ENCODE measurements around the gene ZNF521. TPM values are rescaled to one million over a fixed set of nuclear protein-coding genes. Genes with fewer than 3 reads are reported as not detected.
A peak's percentile ranks its signal among the peaks of the same experiment; 100 is the strongest.

The ZNF521 gene
- total and polyA plus RNA-seq, 10 donors, result 2.9 to 136 (median 71.8) TPM

DNA sequence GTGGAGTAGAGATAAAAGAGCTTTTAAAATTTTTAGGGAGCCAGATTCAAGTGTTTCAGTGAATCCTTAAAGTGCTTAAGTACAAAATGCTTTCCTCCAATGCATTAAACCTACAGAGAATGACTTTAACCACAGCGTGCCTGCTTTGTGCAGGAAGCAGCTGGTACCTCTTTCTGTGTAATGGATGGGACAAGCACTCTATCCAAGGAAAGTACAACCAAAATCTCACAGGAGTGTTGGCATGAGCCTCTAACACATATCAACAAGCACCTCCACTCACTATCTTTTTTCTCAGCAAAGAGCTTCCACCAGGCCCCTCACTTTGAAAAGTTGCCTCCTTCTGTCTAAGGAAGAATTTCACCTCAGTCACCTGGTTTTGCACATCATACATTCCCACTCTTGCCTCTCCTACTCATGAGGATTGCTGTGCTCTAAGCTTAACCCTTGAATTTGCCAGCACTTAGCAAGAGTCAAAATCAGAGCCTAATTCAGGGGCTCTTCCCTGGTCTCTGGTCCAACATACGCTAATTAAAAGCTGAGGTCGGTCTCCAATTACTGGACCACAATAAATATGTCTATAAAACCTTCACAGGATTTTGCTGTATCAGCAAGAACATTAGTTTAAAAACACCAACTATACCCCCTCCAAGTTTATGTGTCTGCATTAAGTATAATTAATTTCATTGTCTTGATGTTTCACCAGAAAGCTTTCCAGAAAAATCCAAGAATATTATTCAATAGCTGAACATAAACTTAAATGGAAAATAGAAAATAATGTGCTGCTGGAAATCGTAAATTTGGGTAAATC is 68.9 kb downstream of the ZNF521 start:
- WGBS, 5 donors, result 63 to 70% (median 69%) methylated on average over 4 of the region's 4 CpGs
- no peak for DNase-seq
- Histone ChIP-seq H3K9me3 (no peaks in the 10 kb centered on the region), H3K4me1 (peaks cover 0 to 32% (median 21%) of the 10 kb centered on the region in 6 donors), H3K4me3 (no peak overlapping the region), H3K27ac (no peak overlapping the region), H3K27me3 (replicated peaks in 1 of 7) (peaks cover 0 to 8% (median 0%) of the 10 kb centered on the region in 7 donors), H3K36me3 (no peaks in the 10 kb centered on the region)
- TF ChIP-seq, protein P1, sequence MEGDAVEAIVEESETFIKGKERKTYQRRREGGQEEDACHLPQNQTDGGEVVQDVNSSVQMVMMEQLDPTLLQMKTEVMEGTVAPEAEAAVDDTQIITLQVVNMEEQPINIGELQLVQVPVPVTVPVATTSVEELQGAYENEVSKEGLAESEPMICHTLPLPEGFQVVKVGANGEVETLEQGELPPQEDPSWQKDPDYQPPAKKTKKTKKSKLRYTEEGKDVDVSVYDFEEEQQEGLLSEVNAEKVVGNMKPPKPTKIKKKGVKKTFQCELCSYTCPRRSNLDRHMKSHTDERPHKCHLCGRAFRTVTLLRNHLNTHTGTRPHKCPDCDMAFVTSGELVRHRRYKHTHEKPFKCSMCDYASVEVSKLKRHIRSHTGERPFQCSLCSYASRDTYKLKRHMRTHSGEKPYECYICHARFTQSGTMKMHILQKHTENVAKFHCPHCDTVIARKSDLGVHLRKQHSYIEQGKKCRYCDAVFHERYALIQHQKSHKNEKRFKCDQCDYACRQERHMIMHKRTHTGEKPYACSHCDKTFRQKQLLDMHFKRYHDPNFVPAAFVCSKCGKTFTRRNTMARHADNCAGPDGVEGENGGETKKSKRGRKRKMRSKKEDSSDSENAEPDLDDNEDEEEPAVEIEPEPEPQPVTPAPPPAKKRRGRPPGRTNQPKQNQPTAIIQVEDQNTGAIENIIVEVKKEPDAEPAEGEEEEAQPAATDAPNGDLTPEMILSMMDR (IDR thresholded peaks at IDR 0.05 in 8 of 11, conservative IDR thresholded peaks at IDR 0.05 in 3 of 11), result no peak
- TF ChIP-seq POLR2AphosphoS5 (IDR thresholded peaks at IDR 0.05), result no peak
- TF ChIP-seq POLR2A (IDR thresholded peaks at IDR 0.05), result no peak
- intact Hi-C loops (cut with DNase I; ENCODE audit: low total_unique reads), result no loop called here

- Histone ChIP-seq H3K36me3 (no peaks in the 10 kb centered on the region), H3K27me3 (replicated peaks in 1 of 7) (peaks cover 0 to 8% (median 0%) of the 10 kb centered on the region in 7 donors), H3K4me3 (no peak overlapping the region), H3K4me1 (peaks cover 0 to 32% (median 21%) of the 10 kb centered on the region in 6 donors), H3K9me3 (no peaks in the 10 kb centered on the region), H3K27ac (peak overlapping the region in 2 of 8 donors; percentile 14 to 48)
- TF ChIP-seq, protein P1 (IDR thresholded peaks at IDR 0.05 in 8 of 11, conservative IDR thresholded peaks at IDR 0.05 in 3 of 11), result no peak
- peak in 1 of 3 donors; percentile 32 for TF ChIP-seq POLR2AphosphoS5 (IDR thresholded peaks at IDR 0.05)
- TF ChIP-seq POLR2A (IDR thresholded peaks at IDR 0.05), result no peak
- WGBS, 5 donors, result 14 to 30% (median 14%) methylated on average over 8 of the region's 8 CpGs
- no peak for DNase-seq
- intact Hi-C loops (cut with DNase I; ENCODE audit: low total_unique reads), result no loop called here
Measured at GRCh38 chr18:25282282-25282681, 69.7 kb downstream of the ZNF521 start.

DNA sequence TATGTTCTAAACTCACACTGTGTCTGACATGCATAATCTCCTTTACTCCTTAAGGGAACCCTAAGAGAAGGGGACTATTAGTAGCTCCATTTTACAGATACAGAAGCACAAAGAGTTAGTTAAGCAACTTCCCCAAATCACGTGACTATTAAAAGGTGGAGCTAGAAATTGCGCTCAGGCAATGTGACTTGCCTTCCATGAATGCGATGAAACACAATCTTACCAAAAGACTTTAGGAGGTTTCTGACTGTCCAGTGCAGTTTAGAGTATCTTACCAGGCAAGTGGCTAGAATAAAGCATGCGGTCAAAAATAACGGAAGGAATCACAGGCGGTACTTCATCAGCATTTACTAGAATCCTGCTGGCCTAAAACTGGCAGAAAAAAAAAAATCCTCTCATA is 70.4 kb downstream of the ZNF521 start:
- Histone ChIP-seq H3K4me3 (no peak overlapping the region), H3K27ac (peak overlapping the region in 1 of 8 donors; percentile 14), H3K36me3 (no peaks in the 10 kb centered on the region), H3K27me3 (replicated peaks in 1 of 7) (peaks cover 0 to 8% (median 0%) of the 10 kb centered on the region in 7 donors), H3K4me1 (peaks cover 0 to 31% (median 21%) of the 10 kb centered on the region in 6 donors), H3K9me3 (no peaks in the 10 kb centered on the region)
- no peak for DNase-seq
- TF ChIP-seq POLR2A (IDR thresholded peaks at IDR 0.05) (no peak), POLR2AphosphoS5 (IDR thresholded peaks at IDR 0.05) (no peak)
- TF ChIP-seq, protein P1 (IDR thresholded peaks at IDR 0.05 in 8 of 11, conservative IDR thresholded peaks at IDR 0.05 in 3 of 11), result no peak
- intact Hi-C loops (cut with DNase I; ENCODE audit: low total_unique reads), result no loop called here
- WGBS, 5 donors, result 55 to 68% (median 65%) methylated on average over 6 of the region's 6 CpGs

GRCh38 chr18:25279961-25280360 is 72.0 kb downstream of the ZNF521 start:
- Histone ChIP-seq H3K27ac (no peak overlapping the region), H3K36me3 (no peaks in the 10 kb centered on the region), H3K4me3 (no peak overlapping the region), H3K4me1 (peaks cover 0 to 28% (median 20%) of the 10 kb centered on the region in 6 donors), H3K9me3 (no peaks in the 10 kb centered on the region), H3K27me3 (replicated peaks in 1 of 7) (peaks cover 0 to 8% (median 0%) of the 10 kb centered on the region in 7 donors)
- intact Hi-C loops (cut with DNase I; ENCODE audit: low total_unique reads), result no loop called here
- 46 to 60% (median 54%) methylated on average over 6 of the region's 6 CpGs for WGBS, 5 donors
- TF ChIP-seq POLR2A (IDR thresholded peaks at IDR 0.05) (no peak), POLR2AphosphoS5 (IDR thresholded peaks at IDR 0.05) (no peak)
- TF ChIP-seq, protein P1 (IDR thresholded peaks at IDR 0.05 in 8 of 11, conservative IDR thresholded peaks at IDR 0.05 in 3 of 11), result no peak
- DNase-seq, result no peak
